Measurements from ENCODE around the gene RMDN3. TPM values are rescaled to one million over a fixed set of nuclear protein-coding genes. Genes with fewer than 3 reads are reported as not detected.
A peak's percentile ranks its signal among the peaks of the same experiment; 100 is the strongest.

The RMDN3 gene
- total and polyA plus RNA-seq, 9 of the 15 experiments (the other 6 are each of a cell fraction or from before 2014, with no cell fraction given): 8.1 to 38.2 (median 25.9) TPM

GRCh38 chr15:40694688-40695468, 60.2 kb downstream of the RMDN3 start, which contains the start of gene RAD51 (continued):
- TF ChIP-seq ZBTB43 (CRISPR knock-in tag; IDR thresholded peaks at IDR 0.05) (no peak), RAD21 (CRISPR knock-in tag; conservative IDR thresholded peaks at IDR 0.05 in 1 of 2, IDR thresholded peaks at IDR 0.05 in 1 of 2) (no peak), SAP30 (IDR thresholded peaks at IDR 0.05; ENCODE audit: borderline replicate concordance, insufficient read depth, low read depth, low read length, poor library complexity, severe bottlenecking) (peak; percentile 100), SMAD1 (IDR thresholded peaks at IDR 0.05; ENCODE audit: low read depth, low read length, partially characterized antibody) (peak; percentile 45), ID3 (CRISPR knock-in tag; IDR thresholded peaks at IDR 0.05) (no peak), ID3 (tag; IDR thresholded peaks at IDR 0.05) (0 out of 2 replicates have a peak, but pooled peaks have one; percentile 67), DNMT1 (IDR thresholded peaks at IDR 0.05) (no peak), SOX6 (IDR thresholded peaks at IDR 0.05) (no peak; the same call in 1 of the 2 replicates), ZNF766 (CRISPR knock-in tag; conservative IDR thresholded peaks at IDR 0.05) (0 out of 2 replicates have a peak, but pooled peaks have one; percentile 16), HNRNPL (IDR thresholded peaks at IDR 0.05; ENCODE audit: low read depth, low read length) (no peak), HES1 (IDR thresholded peaks at IDR 0.05; ENCODE audit: low read depth) (no peak), RBFOX2 (IDR thresholded peaks at IDR 0.05; ENCODE audit: low read depth, low read length) (peak; percentile 98), ASH1L (IDR thresholded peaks at IDR 0.05; ENCODE audit: borderline replicate concordance, low read depth, partially characterized antibody) (peak; percentile 29), GATAD2B (IDR thresholded peaks at IDR 0.05; ENCODE audit: borderline replicate concordance) (no peak; the same call in 1 of the 2 replicates), ZFPM2 (CRISPR knock-in tag; IDR thresholded peaks at IDR 0.05) (no peak), FOXA3 (CRISPR knock-in tag; conservative IDR thresholded peaks at IDR 0.05 in 1 of 2, IDR thresholded peaks at IDR 0.05 in 1 of 2) (no peak), FUS (optimal IDR thresholded peaks at IDR 0.05; ENCODE audit: low read depth, low read length) (no peak), CHCHD3 (CRISPR knock-in tag; IDR thresholded peaks at IDR 0.05) (no peak), ZFP36 (IDR thresholded peaks at IDR 0.05; ENCODE audit: low read depth, low read length, partially characterized antibody) (no peak)
- TF ChIP-seq, protein P1, sequence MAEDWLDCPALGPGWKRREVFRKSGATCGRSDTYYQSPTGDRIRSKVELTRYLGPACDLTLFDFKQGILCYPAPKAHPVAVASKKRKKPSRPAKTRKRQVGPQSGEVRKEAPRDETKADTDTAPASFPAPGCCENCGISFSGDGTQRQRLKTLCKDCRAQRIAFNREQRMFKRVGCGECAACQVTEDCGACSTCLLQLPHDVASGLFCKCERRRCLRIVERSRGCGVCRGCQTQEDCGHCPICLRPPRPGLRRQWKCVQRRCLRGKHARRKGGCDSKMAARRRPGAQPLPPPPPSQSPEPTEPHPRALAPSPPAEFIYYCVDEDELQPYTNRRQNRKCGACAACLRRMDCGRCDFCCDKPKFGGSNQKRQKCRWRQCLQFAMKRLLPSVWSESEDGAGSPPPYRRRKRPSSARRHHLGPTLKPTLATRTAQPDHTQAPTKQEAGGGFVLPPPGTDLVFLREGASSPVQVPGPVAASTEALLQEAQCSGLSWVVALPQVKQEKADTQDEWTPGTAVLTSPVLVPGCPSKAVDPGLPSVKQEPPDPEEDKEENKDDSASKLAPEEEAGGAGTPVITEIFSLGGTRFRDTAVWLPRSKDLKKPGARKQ (CRISPR knock-in tag; IDR thresholded peaks at IDR 0.05): no peak
- TF ChIP-seq, protein P2, sequence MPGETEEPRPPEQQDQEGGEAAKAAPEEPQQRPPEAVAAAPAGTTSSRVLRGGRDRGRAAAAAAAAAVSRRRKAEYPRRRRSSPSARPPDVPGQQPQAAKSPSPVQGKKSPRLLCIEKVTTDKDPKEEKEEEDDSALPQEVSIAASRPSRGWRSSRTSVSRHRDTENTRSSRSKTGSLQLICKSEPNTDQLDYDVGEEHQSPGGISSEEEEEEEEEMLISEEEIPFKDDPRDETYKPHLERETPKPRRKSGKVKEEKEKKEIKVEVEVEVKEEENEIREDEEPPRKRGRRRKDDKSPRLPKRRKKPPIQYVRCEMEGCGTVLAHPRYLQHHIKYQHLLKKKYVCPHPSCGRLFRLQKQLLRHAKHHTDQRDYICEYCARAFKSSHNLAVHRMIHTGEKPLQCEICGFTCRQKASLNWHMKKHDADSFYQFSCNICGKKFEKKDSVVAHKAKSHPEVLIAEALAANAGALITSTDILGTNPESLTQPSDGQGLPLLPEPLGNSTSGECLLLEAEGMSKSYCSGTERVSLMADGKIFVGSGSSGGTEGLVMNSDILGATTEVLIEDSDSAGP (CRISPR knock-in tag; IDR thresholded peaks at IDR 0.05): no peak

All from K562 (cell line).